ENCODE results near the gene TBC1D19.

The TBC1D19 gene

DNA sequence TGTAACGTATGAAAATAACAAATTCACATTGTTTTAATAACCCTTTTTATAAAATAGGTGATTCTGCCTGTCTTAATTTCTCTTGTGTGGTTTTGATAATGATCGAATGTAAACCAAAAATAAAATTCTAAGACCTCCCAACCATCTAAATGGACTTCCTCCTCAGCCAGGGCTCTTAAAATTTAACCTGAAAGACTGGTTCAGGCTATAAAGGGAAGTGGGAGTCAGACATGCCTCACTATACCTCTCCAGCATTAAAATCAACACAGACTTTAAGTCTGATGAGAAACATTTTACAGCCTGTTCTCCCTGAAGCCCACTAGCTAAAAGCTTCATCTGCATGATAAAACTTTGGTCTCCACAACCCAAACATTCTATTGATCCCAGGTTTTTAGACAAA, 179.2 kb downstream of the TBC1D19 start:
- H3K9me2 ChIP-seq (replicated peaks; ENCODE audit: low read depth, low read length): no peaks in the 10 kb centered on the region
- no peaks in the 10 kb centered on the region for H3F3A ChIP-seq (ENCODE audit: low read depth)
- H3K9me3 ChIP-seq (ENCODE audit: insufficient read depth, low read depth, low read length): no peaks in the 10 kb centered on the region
- TF ChIP-seq, protein P1, sequence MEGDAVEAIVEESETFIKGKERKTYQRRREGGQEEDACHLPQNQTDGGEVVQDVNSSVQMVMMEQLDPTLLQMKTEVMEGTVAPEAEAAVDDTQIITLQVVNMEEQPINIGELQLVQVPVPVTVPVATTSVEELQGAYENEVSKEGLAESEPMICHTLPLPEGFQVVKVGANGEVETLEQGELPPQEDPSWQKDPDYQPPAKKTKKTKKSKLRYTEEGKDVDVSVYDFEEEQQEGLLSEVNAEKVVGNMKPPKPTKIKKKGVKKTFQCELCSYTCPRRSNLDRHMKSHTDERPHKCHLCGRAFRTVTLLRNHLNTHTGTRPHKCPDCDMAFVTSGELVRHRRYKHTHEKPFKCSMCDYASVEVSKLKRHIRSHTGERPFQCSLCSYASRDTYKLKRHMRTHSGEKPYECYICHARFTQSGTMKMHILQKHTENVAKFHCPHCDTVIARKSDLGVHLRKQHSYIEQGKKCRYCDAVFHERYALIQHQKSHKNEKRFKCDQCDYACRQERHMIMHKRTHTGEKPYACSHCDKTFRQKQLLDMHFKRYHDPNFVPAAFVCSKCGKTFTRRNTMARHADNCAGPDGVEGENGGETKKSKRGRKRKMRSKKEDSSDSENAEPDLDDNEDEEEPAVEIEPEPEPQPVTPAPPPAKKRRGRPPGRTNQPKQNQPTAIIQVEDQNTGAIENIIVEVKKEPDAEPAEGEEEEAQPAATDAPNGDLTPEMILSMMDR (conservative IDR thresholded peaks at IDR 0.05; ENCODE audit: low read length): no peak
- TF ChIP-seq EZH2phosphoT487 (IDR thresholded peaks at IDR 0.05; ENCODE audit: borderline replicate concordance): no peak
- no peak overlapping the region for H3K4me2 ChIP-seq (ENCODE audit: low read depth, low read length, poor library complexity, severe bottlenecking)
- no peaks in the 10 kb centered on the region for H3K79me2 ChIP-seq (ENCODE audit: insufficient read depth, low read length)
- no peaks in the 10 kb centered on the region for H3K36me3 ChIP-seq (ENCODE audit: insufficient read depth, low read length)
- peaks cover 25% of the 10 kb centered on the region for H3K4me1 ChIP-seq (ENCODE audit: insufficient read depth, low read length, poor library complexity, severe bottlenecking)
- H2AFZ ChIP-seq (ENCODE audit: low read length): no peak overlapping the region
- no peak overlapping the region for H3K9ac ChIP-seq (ENCODE audit: low read depth, low read length, poor library complexity, severe bottlenecking)
- H3K4me3 ChIP-seq (ENCODE audit: low read length, poor library complexity, severe bottlenecking): no peak overlapping the region
- no peaks in the 10 kb centered on the region for H4K20me1 ChIP-seq (ENCODE audit: insufficient read depth, low read length, poor library complexity, severe bottlenecking)
- H3K27me3 ChIP-seq (ENCODE audit: insufficient read depth, low read length, poor library complexity, severe bottlenecking): no peaks in the 10 kb centered on the region

DNA sequence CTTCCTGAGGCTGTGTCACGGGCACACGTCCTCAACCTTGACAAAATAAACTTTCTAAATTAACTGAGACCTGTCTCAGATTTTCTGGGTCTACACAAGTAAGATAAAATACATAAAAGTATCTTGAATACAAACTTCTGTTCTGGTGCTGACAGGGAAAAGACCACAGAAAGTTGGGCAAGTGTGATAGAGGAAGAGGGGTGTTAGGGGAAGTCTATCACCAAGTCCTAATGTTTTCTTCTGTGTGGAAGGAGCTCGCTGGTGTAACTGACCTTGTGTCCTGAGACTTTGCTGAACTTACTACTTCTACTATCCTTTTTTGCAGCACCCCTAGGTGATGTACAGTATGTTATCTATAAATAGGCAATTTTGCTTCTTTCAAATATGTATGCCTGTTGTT, 179.8 kb downstream of the TBC1D19 start:
- Histone ChIP-seq H3K4me1 (ENCODE audit: insufficient read depth, low read length, poor library complexity, severe bottlenecking) (peaks cover 25% of the 10 kb centered on the region), H3F3A (ENCODE audit: low read depth) (no peaks in the 10 kb centered on the region), H3K36me3 (ENCODE audit: insufficient read depth, low read length) (no peaks in the 10 kb centered on the region), H3K9me2 (replicated peaks; ENCODE audit: low read depth, low read length) (no peaks in the 10 kb centered on the region), H2AFZ (ENCODE audit: low read length) (no peak overlapping the region), H3K4me3 (ENCODE audit: low read length, poor library complexity, severe bottlenecking) (no peak overlapping the region), H3K79me2 (ENCODE audit: insufficient read depth, low read length) (no peaks in the 10 kb centered on the region), H3K27me3 (ENCODE audit: insufficient read depth, low read length, poor library complexity, severe bottlenecking) (no peaks in the 10 kb centered on the region), H3K9ac (ENCODE audit: low read depth, low read length, poor library complexity, severe bottlenecking) (no peak overlapping the region), H3K4me2 (ENCODE audit: low read depth, low read length, poor library complexity, severe bottlenecking) (no peak overlapping the region), H3K9me3 (ENCODE audit: insufficient read depth, low read depth, low read length) (no peaks in the 10 kb centered on the region), H4K20me1 (ENCODE audit: insufficient read depth, low read length, poor library complexity, severe bottlenecking) (no peaks in the 10 kb centered on the region)
- TF ChIP-seq, protein P1 (conservative IDR thresholded peaks at IDR 0.05; ENCODE audit: low read length): no peak
- no peak for TF ChIP-seq EZH2phosphoT487 (IDR thresholded peaks at IDR 0.05; ENCODE audit: borderline replicate concordance)

DNA sequence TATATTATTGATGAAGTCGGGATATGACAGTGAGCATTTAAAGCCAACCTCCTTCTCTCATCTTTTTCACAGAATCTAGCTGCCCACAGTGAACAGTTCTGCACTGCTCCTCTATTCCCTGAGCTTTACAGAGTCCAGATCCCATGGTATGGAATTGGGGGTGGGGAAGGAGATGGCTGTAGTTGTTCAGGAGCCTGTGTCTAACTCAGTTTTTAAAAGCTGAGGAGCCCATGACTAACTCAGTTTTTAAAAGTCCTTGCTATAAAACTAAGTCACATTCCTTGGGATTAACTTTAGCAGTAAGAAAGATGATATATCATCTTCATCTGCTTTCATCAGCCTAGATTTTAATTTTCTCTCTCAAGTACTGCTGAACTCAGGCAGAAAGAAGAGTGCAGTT, 180.3 kb downstream of the TBC1D19 start:
- Histone ChIP-seq H3F3A (ENCODE audit: low read depth) (no peaks in the 10 kb centered on the region), H3K36me3 (ENCODE audit: insufficient read depth, low read length) (no peaks in the 10 kb centered on the region), H3K9ac (ENCODE audit: low read depth, low read length, poor library complexity, severe bottlenecking) (no peak overlapping the region), H3K27me3 (ENCODE audit: insufficient read depth, low read length, poor library complexity, severe bottlenecking) (no peaks in the 10 kb centered on the region), H3K4me3 (ENCODE audit: low read length, poor library complexity, severe bottlenecking) (no peak overlapping the region), H3K4me1 (ENCODE audit: insufficient read depth, low read length, poor library complexity, severe bottlenecking) (peaks cover 25% of the 10 kb centered on the region), H3K4me2 (ENCODE audit: low read depth, low read length, poor library complexity, severe bottlenecking) (no peak overlapping the region), H4K20me1 (ENCODE audit: insufficient read depth, low read length, poor library complexity, severe bottlenecking) (no peaks in the 10 kb centered on the region), H2AFZ (ENCODE audit: low read length) (no peak overlapping the region), H3K9me2 (replicated peaks; ENCODE audit: low read depth, low read length) (no peaks in the 10 kb centered on the region), H3K79me2 (ENCODE audit: insufficient read depth, low read length) (no peaks in the 10 kb centered on the region), H3K9me3 (ENCODE audit: insufficient read depth, low read depth, low read length) (no peaks in the 10 kb centered on the region)
- TF ChIP-seq, protein P1 (conservative IDR thresholded peaks at IDR 0.05; ENCODE audit: low read length): no peak
- no peak for TF ChIP-seq EZH2phosphoT487 (IDR thresholded peaks at IDR 0.05; ENCODE audit: borderline replicate concordance)

Measured in Loucy (cell line).